ENCODE measurements around the gene KCNH2. TPM values are rescaled to one million over a fixed set of nuclear protein-coding genes. Genes with fewer than 3 reads are reported as not detected.

KCNH2 gene
- total and polyA plus RNA-seq, 2 experiments from 2014 or later = 2.6 to 14.7 TPM

DNA sequence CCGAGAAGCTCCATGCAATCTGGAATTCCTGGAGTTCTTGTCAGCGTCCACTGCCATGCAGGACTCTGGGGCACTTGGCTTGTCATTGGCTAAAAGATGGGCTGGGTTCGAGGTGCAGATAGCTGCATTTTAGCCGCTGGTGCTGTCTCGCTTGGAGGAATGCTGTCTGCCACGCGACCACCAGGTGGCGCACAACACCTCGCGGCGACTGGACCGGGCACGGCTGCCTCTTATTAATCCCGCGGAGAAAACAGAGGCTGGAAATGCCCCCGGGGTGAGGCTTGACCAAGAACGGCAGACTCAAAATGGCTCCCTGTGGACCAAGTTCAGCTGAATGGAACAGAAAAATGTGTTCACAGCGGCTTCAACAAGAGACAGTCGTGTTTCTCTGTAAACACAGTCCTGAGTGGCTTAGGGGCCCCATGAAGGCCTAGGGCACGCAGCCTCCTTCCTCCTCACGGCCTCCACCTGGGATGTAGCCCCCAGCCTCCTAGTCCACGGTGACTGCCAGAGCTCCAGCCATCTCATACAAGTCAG is 79.6 kb downstream of the KCNH2 start:
- H2AFZ ChIP-seq = peak overlapping the region; percentile 88
- H3K36me3 Mint-ChIP-seq (ENCODE audit: low read depth) = peaks cover 4% of the 10 kb centered on the region; the same call in 1 of the 3 replicates
- no peaks in the 10 kb centered on the region for H4K20me1 ChIP-seq (replicated peaks; ENCODE audit: insufficient read depth)
- no peaks in the 10 kb centered on the region for H3K27me3 ChIP-seq (ENCODE audit: insufficient read depth)
- H3K4me1 ChIP-seq (ENCODE audit: insufficient read depth) = peaks cover 11% of the 10 kb centered on the region; the same call in 1 of the 2 replicates
- H3K36me3 ChIP-seq (ENCODE audit: insufficient read depth) = no peaks in the 10 kb centered on the region
- no peaks in the 10 kb centered on the region for H3F3A ChIP-seq (replicated peaks; ENCODE audit: low read depth)
- TF ChIP-seq, protein P1, sequence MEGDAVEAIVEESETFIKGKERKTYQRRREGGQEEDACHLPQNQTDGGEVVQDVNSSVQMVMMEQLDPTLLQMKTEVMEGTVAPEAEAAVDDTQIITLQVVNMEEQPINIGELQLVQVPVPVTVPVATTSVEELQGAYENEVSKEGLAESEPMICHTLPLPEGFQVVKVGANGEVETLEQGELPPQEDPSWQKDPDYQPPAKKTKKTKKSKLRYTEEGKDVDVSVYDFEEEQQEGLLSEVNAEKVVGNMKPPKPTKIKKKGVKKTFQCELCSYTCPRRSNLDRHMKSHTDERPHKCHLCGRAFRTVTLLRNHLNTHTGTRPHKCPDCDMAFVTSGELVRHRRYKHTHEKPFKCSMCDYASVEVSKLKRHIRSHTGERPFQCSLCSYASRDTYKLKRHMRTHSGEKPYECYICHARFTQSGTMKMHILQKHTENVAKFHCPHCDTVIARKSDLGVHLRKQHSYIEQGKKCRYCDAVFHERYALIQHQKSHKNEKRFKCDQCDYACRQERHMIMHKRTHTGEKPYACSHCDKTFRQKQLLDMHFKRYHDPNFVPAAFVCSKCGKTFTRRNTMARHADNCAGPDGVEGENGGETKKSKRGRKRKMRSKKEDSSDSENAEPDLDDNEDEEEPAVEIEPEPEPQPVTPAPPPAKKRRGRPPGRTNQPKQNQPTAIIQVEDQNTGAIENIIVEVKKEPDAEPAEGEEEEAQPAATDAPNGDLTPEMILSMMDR (conservative IDR thresholded peaks at IDR 0.05; ENCODE audit: low read depth in 2 of 2) = peak; percentile 81 to 94
- TF ChIP-seq, protein P2, sequence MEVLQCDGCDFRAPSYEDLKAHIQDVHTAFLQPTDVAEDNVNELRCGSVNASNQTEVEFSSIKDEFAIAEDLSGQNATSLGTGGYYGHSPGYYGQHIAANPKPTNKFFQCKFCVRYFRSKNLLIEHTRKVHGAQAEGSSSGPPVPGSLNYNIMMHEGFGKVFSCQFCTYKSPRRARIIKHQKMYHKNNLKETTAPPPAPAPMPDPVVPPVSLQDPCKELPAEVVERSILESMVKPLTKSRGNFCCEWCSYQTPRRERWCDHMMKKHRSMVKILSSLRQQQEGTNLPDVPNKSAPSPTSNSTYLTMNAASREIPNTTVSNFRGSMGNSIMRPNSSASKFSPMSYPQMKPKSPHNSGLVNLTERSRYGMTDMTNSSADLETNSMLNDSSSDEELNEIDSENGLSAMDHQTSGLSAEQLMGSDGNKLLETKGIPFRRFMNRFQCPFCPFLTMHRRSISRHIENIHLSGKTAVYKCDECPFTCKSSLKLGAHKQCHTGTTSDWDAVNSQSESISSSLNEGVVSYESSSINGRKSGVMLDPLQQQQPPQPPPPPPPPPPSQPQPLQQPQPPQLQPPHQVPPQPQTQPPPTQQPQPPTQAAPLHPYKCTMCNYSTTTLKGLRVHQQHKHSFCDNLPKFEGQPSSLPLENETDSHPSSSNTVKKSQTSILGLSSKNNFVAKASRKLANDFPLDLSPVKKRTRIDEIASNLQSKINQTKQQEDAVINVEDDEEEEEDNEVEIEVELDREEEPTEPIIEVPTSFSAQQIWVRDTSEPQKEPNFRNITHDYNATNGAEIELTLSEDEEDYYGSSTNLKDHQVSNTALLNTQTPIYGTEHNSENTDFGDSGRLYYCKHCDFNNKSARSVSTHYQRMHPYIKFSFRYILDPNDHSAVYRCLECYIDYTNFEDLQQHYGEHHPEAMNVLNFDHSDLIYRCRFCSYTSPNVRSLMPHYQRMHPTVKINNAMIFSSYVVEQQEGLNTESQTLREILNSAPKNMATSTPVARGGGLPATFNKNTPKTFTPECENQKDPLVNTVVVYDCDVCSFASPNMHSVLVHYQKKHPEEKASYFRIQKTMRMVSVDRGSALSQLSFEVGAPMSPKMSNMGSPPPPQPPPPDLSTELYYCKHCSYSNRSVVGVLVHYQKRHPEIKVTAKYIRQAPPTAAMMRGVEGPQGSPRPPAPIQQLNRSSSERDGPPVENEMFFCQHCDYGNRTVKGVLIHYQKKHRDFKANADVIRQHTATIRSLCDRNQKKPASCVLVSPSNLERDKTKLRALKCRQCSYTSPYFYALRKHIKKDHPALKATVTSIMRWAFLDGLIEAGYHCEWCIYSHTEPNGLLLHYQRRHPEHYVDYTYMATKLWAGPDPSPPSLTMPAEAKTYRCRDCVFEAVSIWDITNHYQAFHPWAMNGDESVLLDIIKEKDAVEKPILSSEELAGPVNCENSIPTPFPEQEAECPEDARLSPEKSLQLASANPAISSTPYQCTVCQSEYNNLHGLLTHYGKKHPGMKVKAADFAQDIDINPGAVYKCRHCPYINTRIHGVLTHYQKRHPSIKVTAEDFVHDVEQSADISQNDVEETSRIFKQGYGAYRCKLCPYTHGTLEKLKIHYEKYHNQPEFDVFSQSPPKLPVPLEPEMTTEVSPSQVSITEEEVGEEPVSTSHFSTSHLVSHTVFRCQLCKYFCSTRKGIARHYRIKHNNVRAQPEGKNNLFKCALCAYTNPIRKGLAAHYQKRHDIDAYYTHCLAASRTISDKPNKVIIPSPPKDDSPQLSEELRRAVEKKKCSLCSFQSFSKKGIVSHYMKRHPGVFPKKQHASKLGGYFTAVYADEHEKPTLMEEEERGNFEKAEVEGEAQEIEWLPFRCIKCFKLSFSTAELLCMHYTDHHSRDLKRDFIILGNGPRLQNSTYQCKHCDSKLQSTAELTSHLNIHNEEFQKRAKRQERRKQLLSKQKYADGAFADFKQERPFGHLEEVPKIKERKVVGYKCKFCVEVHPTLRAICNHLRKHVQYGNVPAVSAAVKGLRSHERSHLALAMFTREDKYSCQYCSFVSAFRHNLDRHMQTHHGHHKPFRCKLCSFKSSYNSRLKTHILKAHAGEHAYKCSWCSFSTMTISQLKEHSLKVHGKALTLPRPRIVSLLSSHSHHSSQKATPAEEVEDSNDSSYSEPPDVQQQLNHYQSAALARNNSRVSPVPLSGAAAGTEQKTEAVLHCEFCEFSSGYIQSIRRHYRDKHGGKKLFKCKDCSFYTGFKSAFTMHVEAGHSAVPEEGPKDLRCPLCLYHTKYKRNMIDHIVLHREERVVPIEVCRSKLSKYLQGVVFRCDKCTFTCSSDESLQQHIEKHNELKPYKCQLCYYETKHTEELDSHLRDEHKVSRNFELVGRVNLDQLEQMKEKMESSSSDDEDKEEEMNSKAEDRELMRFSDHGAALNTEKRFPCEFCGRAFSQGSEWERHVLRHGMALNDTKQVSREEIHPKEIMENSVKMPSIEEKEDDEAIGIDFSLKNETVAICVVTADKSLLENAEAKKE (CRISPR knock-in tag; IDR thresholded peaks at IDR 0.05) = no peak
- no peak overlapping the region for H3K4me2 ChIP-seq
- no peak overlapping the region for H3K27ac Mint-ChIP-seq
- ATAC-seq (peak; percentile 82), DNase-seq (ENCODE audit: low spot score) (peak; percentile 84)
- peaks cover 39% of the 10 kb centered on the region for H3K4me1 Mint-ChIP-seq
- no peaks in the 10 kb centered on the region for H3K79me2 ChIP-seq (replicated peaks; ENCODE audit: insufficient read depth)
- H3K9me3 Mint-ChIP-seq = peaks cover 9% of the 10 kb centered on the region
- H3K27me3 Mint-ChIP-seq (ENCODE audit: insufficient read depth, low read depth, poor library complexity) = peaks cover 40% of the 10 kb centered on the region
- H3K4me3 Mint-ChIP-seq = no peak overlapping the region
- H3K27ac ChIP-seq (ENCODE audit: low read depth) = no peak overlapping the region
- no peaks in the 10 kb centered on the region for H3K9me2 ChIP-seq (ENCODE audit: insufficient read depth)
- H3K4me3 ChIP-seq = no peak overlapping the region

Measured in GM23338 (cell line).